A673 (cell line): ENCODE data around the gene AATK.

Experiments used
- CTCF ChIP-seq: fragments of 300-800, 200-600 bp; sonication (generic); conservative IDR thresholded peaks from 2 replicates; pipeline ENCODE4 v1.5.1; 2017; ENCODE audit warnings: low read depth, mild to moderate bottlenecking, antibody characterized with exemption, low read length, moderate library complexity, mixed read lengths
- EZH2 ChIP-seq: fragments of 200-600 bp; sonication (generic); IDR thresholded peaks from 2 replicates; pipeline ENCODE4 v1.6.1; 2017; ENCODE audit warnings: borderline replicate concordance, low read depth, mild to moderate bottlenecking, mixed read lengths, antibody characterized with exemption, low read length; ENCODE audit not compliant: poor library complexity, severe bottlenecking

- TF ChIP-seq CTCF, result no peak
- TF ChIP-seq EZH2, result no peak
These were observed 26.6 kb downstream of the AATK start for GRCh38 chr17:81139428-81139827.
